Adrenal gland (tissue), 12 donors: Measurements from ENCODE around the gene ITFG2. TPM values are rescaled to one million over a fixed set of nuclear protein-coding genes. Genes with fewer than 3 reads are reported as not detected.

Source experiments
- DNase-seq, 7 donors: peaks; one replicate each; pipeline ENCODE4 v3.0.0-alpha.2; 2019 to 2020
- H3K27ac ChIP-seq, 5 donors: fragments of 200-600 bp; sonication (generic) in 4 of 5; 1 replicate in 3 of 5; 2 replicates in 2 of 5; pipeline versions ENCODE4 v1.5.1 to v1.8.0; 2016 to 2020; ENCODE audit warnings: mild to moderate bottlenecking in 1 of 5
- H3K27me3 ChIP-seq: fragments of 200-600 bp; 2 replicates; pipeline ENCODE4 v1.8.0; 2021
- H3K36me3 ChIP-seq, 2 donors: fragments of 200-600 bp; replicated peaks in 1 of 2; 1 replicate in 1 of 2; 2 replicates in 1 of 2; pipeline versions ENCODE4 v1.5.1 to v1.8.0; 2018 to 2022
- H3K4me1 ChIP-seq, 2 donors: fragments of 200-600 bp; replicated peaks in 1 of 2; 1 replicate in 1 of 2; 2 replicates in 1 of 2; pipeline versions ENCODE4 v1.5.1 to v1.8.0; 2018 to 2021
- H3K4me3 ChIP-seq, 4 donors: fragments of 200-600 bp; sonication (generic) in 3 of 4; one replicate each; pipeline ENCODE4 v1.5.1; 2016 to 2018
- H3K9me3 ChIP-seq, 3 donors: fragments of 200-600 bp; sonication (generic) in 1 of 3; replicated peaks in 1 of 3; 1 replicate in 2 of 3; 2 replicates in 1 of 3; pipeline versions ENCODE4 v1.5.1 to v1.8.0; 2016 to 2021
- POLR2A ChIP-seq, 2 donors: fragments of 450-650 bp; IDR thresholded peaks; one replicate each; pipeline ENCODE4 v1.6.1; 2017; ENCODE audit warnings: antibody characterized with exemption in 2 of 2, mild to moderate bottlenecking in 2 of 2, moderate library complexity in 1 of 2
- WGBS, 4 donors: extraction: QIAGEN DNeasy Blood & Tissue Kit in 2 of 4; methylation state at CpG; one replicate each; pipeline versions ENCODE4 v1.1.5 to v1.1.7; 2013 to 2017; 5-methylcytosine and 5-hydroxymethylcytosine counted together
- intact Hi-C, 2 donors: fragments of 100-400 bp; cut with DNase I; formaldehyde crosslinking; loops; one replicate each; pipeline versions ENCODE4 v1.14.1 to v1.15.0; 2022 to 2023
- polyA plus RNA-seq, 3 donors: library from polyadenylated mRNA; stranded (reverse); fragments of 200-250 nt in 2 of 3; fragments of 350-450 nt in 1 of 3; fragmentation: Illumina TruSeq in 1 of 3; extraction: RNeasy Lipid Tissue Mini Kit (QIAGEN cat#74804) in 1 of 3; gene quantifications; one replicate each; pipeline ENCODE4 v1.2.3, GENCODE V29; 2013 to 2014
- total RNA-seq, 9 donors: library from RNA; depleted of rRNA in 4 of 9; stranded (reverse); fragments of >200 nt in 4 of 9; fragments of 120-200 nt in 1 of 9; fragmentation: NEBNext Ultra II Directional in 1 of 9; extraction: Animal tissue kit (Norgen Biotek cat#: 25700) in 1 of 9; gene quantifications; one replicate each; pipeline versions ENCODE4 v1.1.0 to v1.2.4, GENCODE V29; 2013 to 2023
- TF ChIP-seq, protein P1 (sequence below), 6 experiments: fragments of 450-650 bp in 4 of 6; fragments of 200-600 bp in 2 of 6; sonication (generic) in 1 of 6; IDR thresholded peaks; 1 replicate in 5 of 6; 2 replicates in 1 of 6; pipeline versions ENCODE4 v1.5.1 to v1.8.0; 2016 to 2021; ENCODE audit warnings: antibody characterized with exemption in 6 of 6, mild to moderate bottlenecking in 2 of 6, moderate library complexity in 1 of 6
- donor health status: healthy with polysubstance abuse.
- donor health status: Bipolar disorder and iron deficiency.
- donor health status: DM: yes; HTN: yes; CAD: no.
- donor health status: DM: no; HTN: no; CAD: no.
- donor health status: DM: no; HTN: no; CAD: no.
- donor health status: DM: yes; HTN: yes; CAD: no.

The ITFG2 gene
- total and polyA plus RNA-seq, 12 donors, result 20.3 to 63.0 (median 32.7) TPM

DNA sequence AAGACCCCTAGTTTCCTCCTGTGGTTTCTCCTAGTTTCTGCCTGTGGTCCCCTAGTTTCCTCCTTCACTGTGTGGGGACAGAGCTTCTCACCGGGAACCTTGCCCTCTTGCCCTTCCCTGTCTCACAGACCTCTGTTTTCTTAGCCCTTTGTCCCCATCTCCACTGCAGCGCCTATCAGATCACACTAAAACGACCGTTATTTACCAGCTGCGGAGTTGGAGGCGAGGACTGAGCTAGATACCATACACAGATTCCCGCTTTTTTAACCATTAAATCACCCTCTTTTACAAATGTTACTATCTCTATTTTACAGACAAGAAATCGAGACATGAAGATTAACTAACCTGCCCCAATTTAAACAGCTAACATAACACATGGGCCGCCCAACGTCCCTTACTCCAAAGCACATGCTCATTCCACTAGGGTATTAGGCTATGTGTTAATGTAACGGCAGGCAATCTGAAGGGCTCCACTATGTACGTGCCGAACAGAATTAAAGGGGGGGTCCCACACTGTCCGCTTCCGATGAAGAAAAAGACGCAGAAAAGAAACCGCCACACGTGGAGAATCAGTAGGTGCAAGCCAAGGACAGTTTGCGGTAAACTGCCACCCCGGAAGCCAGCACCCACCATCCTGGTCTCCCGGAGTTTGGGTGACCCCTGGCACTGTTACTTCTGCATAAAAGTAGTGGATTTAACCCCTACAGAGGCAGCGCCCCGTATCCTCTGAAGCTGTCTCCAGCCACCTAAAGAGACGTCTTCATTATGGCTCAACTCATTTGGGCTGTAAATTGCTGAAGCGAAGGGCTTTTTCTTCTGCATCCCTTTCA, 19.6 kb upstream of the ITFG2 start:
- no peaks in the 10 kb centered on the region for H3K9me3 ChIP-seq
- H3K4me1 ChIP-seq, result peaks cover 19% of the 10 kb centered on the region in 2 donors
- intact Hi-C loops, result no loop called here
- DNase-seq, result no peak
- H3K27ac ChIP-seq, result no peak overlapping the region
- no peak overlapping the region for H3K4me3 ChIP-seq
- peaks cover 0 to 4% of the 10 kb centered on the region in 2 donors for H3K36me3 ChIP-seq
- no peak for TF ChIP-seq POLR2A (IDR thresholded peaks at IDR 0.05)
- TF ChIP-seq, protein P1, sequence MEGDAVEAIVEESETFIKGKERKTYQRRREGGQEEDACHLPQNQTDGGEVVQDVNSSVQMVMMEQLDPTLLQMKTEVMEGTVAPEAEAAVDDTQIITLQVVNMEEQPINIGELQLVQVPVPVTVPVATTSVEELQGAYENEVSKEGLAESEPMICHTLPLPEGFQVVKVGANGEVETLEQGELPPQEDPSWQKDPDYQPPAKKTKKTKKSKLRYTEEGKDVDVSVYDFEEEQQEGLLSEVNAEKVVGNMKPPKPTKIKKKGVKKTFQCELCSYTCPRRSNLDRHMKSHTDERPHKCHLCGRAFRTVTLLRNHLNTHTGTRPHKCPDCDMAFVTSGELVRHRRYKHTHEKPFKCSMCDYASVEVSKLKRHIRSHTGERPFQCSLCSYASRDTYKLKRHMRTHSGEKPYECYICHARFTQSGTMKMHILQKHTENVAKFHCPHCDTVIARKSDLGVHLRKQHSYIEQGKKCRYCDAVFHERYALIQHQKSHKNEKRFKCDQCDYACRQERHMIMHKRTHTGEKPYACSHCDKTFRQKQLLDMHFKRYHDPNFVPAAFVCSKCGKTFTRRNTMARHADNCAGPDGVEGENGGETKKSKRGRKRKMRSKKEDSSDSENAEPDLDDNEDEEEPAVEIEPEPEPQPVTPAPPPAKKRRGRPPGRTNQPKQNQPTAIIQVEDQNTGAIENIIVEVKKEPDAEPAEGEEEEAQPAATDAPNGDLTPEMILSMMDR (IDR thresholded peaks at IDR 0.05), result no peak
- 82 to 86% (median 84%) methylated on average over 25 of the region's 25 CpGs for WGBS, 4 donors
- no peaks in the 10 kb centered on the region for H3K27me3 ChIP-seq

DNA sequence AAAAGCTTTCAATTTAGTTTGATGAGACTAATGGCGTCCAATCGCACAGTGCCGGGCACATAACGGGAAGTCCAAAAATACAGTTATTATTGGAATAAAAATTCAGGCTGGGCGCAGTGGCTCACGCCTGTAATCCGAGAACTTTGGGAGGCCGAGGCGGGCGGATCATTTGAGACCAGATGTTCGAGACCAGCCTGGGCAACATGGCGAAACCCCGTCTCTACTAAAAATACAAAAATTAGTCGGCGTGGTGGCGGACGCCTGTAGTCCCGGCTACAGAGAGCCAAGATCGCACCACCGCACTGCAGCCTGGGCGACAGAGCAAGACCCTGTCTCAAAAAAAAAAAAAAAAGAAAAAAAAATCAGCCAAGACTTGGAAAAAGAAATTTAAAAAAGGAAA, 18.9 kb upstream of the ITFG2 start:
- no peak overlapping the region for H3K27ac ChIP-seq
- no peak for DNase-seq
- TF ChIP-seq, protein P1 (IDR thresholded peaks at IDR 0.05), result no peak
- TF ChIP-seq POLR2A (IDR thresholded peaks at IDR 0.05), result no peak
- H3K4me3 ChIP-seq, result no peak overlapping the region
- no peaks in the 10 kb centered on the region for H3K9me3 ChIP-seq
- H3K36me3 ChIP-seq, result peaks cover 0 to 11% of the 10 kb centered on the region in 2 donors
- WGBS, 4 donors, result 93 to 96% (median 95%) methylated on average over 21 of the region's 21 CpGs
- intact Hi-C loops, result no loop called here
- no peaks in the 10 kb centered on the region for H3K27me3 ChIP-seq
- H3K4me1 ChIP-seq, result peaks cover 19 to 24% of the 10 kb centered on the region in 2 donors

- DNase-seq, result peak in 1 of 7 donors; percentile 44
- Histone ChIP-seq H3K27me3 (no peaks in the 10 kb centered on the region), H3K9me3 (no peaks in the 10 kb centered on the region), H3K36me3 (peaks cover 0 to 18% of the 10 kb centered on the region in 2 donors), H3K27ac (peak overlapping the region in 3 of 5 donors; percentile 17 to 85 (median 36)), H3K4me3 (peak overlapping the region in 2 of 4 donors; percentile 39 to 84), H3K4me1 (peaks cover 19 to 24% of the 10 kb centered on the region in 2 donors)
- WGBS, 4 donors, result 12 to 17% (median 15%) methylated on average over 22 to 49 of the region's 49 CpGs
- intact Hi-C loops, result no loop called here
- no peak for TF ChIP-seq POLR2A (IDR thresholded peaks at IDR 0.05)
- TF ChIP-seq, protein P1 (IDR thresholded peaks at IDR 0.05), result no peak
Measured at GRCh38 chr12:2794191-2794735, 18.2 kb upstream of the ITFG2 start.

GRCh38 chr12:2794736-2795289, 17.7 kb upstream of the ITFG2 start, which contains the start of gene FKBP4:
Gene FKBP4 (plus strand): TSS chr12:2794970. CDS start chr12:2795140, 170 bp downstream.
- peaks cover 19 to 24% of the 10 kb centered on the region in 2 donors for H3K4me1 ChIP-seq
- intact Hi-C loops, result no loop called here
- no peaks in the 10 kb centered on the region for H3K9me3 ChIP-seq
- H3K27ac ChIP-seq, result peak within 1 kb of the TSS in 3 of 5 donors; percentile 26 to 85 (median 84)
- DNase-seq, result peak; percentile 85 to 95 (median 90)
- peak; percentile 77 for TF ChIP-seq POLR2A (IDR thresholded peaks at IDR 0.05)
- TF ChIP-seq, protein P1 (IDR thresholded peaks at IDR 0.05), result no peak
- H3K36me3 ChIP-seq, result peaks cover 0 to 23% of the 10 kb centered on the region in 2 donors
- 0 to 1% (median 0%) methylated on average over 12 to 63 of the region's 63 CpGs for WGBS, 4 donors
- H3K27me3 ChIP-seq, result no peaks in the 10 kb centered on the region
- H3K4me3 ChIP-seq, result peak within 1 kb of the TSS in 3 of 4 donors; percentile 42 to 84 (median 76)
